ENCODE measurements around the gene TSPOAP1.

The TSPOAP1 gene

DNA sequence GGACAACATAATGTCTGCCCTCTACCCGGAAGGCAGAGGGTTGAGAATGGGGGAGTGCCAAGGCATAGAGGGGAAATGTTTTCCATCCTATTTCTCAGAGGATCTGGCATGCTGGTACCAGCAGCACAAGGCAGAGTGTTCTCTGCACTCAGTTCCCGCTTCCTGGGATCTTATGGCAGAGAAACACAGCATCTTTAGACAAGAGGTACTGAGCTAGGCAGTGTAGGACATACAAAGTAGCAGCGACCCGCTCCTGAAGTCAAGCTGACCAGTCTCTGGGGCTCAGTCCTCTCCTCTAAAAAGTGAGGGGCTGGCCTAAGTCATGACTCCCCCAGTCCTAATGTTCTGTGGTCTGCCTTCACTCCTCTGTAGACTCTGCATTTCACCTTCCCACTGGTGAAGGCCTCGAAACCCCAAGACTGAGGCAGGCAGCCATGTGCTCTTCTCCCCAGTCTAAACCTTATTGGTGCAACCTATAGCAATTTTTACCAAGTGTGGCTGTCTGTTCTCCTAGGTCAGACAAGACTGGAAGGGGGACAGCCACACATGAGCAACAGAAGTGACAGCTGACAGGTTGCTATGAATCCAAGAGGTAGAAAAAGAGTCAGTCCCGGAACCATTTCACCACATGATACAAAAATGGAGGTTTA is 11.3 kb upstream of the TSPOAP1 start:
- DNase-seq (ENCODE audit: low read depth in 3 of 3): no peak

DNA sequence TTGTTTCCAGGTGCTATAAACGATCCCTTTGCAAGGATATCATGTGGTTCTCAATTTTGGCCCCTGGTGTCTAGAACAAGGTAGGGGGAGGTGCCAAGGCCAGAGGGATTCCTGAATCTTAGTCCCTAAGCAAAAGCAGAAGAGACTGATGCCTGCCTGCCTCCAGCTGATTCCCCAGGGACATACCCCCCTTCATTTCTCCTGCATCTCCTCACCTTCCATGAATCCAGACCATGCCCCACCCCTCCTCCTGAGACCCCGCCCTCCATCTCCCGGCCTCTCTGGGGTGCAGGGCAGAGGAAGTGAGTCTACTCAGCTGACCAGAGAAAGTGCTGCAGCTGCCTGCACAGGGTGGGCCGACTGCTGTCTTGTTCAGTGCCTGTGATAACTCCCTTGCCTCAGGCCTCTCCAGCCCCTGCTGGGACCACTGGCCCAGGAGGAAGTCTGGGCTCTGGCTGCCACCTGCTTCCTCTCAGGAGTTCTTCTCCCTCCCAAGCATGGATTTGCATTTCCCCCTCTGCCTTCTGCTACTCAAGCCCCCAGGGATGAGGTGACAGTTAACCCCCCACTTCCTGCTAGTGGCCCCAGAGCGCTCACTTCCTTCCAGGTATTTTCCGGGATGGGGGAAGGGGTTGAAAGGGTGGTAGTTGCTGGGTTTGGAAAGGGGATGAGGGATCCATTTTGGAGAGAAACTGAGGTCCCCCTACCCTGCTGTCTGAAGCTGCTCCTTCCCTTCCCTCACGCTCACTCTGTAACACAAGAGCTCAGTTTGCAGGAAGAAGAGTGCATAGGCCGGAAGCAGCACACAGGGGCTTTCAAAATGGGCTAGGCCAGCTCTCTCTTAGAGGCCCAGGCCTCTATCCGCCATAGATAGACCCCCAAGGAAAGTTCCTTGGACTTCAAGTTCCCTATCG is 10.5 kb upstream of the TSPOAP1 start:
- DNase-seq (ENCODE audit: low read depth in 3 of 3): peak in 1 of 3 experiments; percentile 30

DNA sequence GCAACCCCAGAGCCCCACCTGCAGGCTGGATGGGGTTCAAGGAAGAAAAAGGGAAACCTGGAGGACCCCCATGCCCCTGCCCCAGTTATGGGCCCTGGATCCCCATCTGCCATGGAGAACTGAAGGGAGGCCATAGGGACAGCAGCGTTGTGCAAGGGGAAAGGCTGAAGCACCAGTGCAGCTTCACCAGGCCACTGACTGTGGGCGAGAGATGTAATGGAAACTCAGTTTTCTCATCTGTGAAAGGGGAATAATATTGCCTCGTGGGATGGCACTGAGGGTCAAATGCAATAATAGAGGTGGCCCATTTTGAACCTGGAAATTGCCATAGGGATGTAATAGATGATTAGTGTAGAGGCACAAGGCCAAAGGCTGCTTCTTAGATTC is 9.9 kb upstream of the TSPOAP1 start:
- DNase-seq (ENCODE audit: low read depth in 3 of 3): no peak

DNA sequence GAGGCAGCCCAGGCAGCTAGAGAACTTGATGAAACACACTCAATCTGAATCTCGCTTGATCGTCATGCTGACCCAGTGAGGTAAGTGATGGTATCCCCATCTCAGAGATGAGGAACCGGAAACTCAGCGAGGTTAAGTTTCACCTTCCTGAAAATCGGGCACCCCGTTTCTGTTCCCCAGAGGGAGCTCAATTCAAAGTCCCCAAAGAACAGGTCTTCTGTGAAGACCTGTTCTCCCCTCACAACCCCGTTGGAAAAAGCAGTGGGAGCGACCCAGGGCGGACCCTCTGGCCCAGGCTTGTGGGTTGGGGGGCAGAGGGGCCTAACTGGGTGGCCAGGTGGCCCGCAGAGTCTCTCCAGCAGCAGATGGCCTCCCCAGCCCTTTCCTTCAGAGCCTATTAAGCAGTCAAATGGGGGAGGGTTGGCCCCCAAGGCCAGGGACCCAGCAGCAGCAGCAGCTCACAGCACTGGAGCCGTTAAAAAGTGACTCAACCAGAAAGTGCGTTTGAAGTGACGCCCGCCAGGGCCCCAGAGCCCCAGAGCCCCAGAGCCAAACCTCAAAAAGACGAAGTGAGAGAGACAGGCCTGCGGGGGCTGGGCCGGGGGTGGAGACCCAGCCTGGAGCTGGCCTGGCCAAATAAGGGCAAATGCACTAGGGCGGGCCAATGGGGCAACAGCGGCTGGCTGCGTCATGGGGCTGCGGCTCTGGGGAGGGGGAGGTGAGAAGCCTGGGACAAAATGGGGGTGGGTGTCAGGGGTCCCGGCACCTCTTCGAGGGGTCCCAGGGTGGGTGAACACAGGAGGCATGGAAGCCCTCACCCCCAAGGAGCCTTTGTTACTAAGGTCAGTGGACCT is 9.2 kb upstream of the TSPOAP1 start:
- DNase-seq (ENCODE audit: low read depth in 3 of 3): peak; percentile 80 to 91 (median 91)

DNA sequence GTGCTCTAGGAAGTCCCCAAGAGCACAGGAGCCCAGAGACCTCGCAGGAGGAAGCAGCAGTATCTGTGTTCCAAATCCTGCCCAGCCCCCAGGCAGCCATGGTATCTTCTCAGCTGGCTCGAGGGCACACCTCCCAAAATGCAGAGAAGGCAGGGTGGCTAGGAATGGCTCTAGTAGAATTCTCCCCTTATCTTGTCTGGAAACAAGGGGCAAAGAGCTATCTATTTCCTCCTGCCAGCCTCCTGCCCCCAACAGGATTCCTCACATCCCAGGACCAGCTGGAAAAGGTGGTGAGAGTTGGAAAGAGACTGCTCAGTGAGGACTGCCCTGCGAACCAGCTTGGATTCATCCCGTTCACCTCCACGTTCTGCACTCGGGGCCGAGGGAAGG is 8.6 kb upstream of the TSPOAP1 start:
- DNase-seq (ENCODE audit: low read depth in 3 of 3): peak in 1 of 3 experiments; percentile 20

DNA sequence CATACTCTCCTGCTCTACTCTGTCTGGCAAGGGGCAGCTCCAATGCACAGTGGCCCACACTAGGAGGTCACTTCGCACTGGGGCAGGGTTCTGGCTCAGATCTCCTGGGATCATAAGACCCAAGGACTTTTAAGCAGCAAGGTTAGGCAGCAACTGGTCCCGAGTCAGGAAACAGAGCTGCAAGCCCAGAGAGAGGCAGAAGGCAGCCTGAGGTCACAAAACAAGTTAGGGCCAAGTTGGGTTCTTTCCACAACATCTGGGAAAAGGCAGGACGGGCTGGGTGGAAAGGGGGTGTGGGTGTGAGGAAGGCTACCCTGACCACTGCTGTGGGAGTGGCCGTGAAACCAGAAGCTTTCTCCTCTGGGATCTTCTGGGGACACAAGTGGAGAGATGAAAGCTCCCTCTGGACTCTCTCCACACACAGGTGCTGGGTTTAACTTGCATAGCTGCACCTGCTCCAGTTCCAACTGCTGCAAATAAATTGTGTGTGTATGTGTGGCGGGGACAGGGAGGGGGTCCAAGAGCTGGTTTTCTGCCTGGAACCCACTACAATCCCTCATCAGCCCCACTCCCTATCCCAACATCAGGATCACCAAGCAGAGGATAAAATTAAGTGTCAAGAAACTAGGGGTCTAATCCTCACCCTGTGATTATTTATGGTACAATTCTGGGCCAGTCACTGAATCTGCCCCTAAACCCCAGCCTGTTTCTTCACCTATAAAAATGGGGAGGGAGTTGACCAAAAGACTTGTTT is 8.0 kb upstream of the TSPOAP1 start:
- DNase-seq (ENCODE audit: low read depth in 3 of 3): no peak

DNA sequence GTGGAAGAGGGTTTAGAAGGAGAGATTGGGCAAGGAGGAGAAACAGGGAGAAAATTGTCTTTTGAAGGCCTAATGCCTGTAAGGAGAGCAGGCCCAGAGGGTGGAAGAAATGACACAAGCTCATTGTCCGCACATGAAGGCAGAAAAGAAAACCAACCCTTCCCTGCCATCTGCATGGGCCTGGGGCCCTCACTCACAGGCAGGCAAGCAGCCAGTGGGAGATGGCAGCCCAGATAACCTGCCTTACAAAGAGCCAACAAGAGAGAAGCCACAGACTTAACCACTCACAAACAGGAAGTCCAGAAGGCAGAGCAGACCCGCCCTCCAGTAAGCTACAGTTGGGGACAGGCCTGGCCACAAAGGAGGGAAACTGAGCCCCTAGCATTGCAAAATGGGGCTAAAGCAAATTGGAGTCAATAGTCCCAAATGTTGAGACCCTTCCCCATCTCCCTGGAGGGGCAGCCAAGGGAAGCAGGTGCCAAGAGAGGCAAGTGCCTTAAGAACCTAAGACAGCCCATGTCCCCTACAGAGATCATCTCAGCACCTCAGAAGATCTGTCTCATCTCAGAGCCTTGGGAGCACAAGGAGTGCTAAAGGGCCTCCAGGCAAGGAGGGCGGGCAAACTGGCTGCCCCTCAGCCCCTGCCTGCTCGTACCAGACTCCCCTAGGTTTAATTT is 7.3 kb upstream of the TSPOAP1 start:
- DNase-seq (ENCODE audit: low read depth in 3 of 3): no peak

DNA sequence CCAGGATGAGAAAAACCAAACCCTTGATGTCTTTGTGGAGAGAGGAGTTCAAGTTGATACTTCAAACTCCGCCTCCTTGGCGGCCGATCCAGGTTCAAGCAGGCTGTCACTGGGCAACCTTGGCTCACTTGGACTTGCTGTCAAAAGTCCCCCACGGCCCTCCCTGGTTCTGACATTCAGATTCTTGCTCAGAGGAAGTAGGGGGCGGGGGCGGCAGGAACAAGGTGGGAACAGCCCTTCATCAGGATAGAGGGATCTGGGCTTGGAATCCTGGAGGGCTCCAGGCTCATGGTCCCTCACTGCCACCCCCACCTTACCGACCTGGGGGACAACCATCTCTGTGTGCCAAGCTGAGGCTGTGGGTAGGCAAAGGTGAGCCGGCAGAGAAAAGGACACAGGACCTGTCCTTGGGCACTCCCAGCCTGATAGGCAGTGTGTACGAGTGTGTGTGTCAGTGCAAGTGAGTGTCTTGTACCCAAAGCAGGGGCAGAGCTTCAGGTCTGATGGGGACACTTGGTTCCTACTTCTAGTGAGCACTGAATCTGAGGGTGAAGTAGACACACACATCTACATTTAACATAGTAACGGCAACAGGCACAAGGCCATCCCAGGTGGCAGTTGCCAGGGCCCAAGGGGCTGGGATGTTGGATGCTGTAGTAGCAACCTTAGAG is 6.6 kb upstream of the TSPOAP1 start:
- DNase-seq (ENCODE audit: low read depth in 3 of 3): no peak

DNA sequence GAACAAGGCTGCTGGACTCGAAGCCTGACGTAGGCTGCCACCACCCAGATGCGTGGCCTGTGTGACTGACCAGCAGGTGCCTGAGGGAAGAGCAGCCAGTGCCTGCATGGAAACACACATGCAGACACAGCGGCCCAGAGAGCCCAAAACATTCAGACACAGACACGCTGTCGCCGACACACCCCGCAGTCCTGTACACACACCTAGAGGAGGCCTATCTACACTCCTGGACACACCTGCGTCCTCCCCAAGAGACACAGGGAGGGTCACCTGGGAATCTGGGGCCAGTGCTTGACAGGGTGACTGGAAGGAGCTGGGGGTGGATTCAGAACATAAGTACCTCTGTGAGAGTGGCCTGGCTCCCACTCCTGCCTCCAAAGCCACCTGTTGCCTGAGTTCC is 6.1 kb upstream of the TSPOAP1 start:
- DNase-seq (ENCODE audit: low read depth in 3 of 3): no peak

DNA sequence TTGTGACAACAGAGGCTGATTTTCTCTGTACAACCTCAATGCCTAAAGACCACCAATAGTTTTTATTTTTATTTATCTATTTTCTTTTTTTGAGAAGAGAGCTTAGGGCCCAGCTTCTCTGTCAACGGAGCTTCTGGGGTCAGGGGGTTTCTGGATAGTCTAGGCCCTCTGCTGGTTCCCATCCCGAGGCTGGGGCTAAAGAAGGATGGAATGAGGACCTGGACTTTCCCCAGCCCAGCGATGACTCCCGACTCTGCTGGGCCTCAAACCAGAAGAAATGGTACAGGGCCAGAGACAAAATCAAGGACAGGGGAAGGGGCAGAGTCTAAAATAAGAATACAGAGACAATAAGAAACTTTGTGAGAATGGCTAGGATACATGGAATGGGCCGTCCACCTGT is 5.7 kb upstream of the TSPOAP1 start:
- no peak for DNase-seq (ENCODE audit: low read depth in 3 of 3)

DNA sequence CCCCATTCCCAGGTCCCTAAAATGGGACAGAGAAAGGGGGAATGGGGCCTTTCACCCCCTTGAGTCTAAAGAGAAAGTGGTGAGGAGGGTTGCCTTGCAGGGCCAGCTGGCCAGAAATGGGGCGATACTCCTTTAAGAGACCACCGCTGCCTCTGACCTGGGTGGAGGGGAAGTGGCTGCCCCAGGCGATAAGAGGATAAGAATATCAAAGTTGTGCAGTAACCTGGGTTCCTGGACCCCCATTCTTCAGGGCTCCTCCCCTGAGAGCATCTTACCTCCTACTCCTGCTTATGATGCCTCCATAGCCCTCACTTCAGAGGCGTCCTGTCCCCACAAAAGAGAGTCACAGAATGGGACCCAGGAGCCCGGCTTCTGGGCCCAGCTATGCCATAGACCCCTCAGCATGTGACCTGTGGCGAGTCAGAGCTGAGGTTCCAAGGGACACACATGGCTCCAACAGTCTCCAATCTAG is 5.2 kb upstream of the TSPOAP1 start:
- no peak for DNase-seq (ENCODE audit: low read depth in 3 of 3)

DNA sequence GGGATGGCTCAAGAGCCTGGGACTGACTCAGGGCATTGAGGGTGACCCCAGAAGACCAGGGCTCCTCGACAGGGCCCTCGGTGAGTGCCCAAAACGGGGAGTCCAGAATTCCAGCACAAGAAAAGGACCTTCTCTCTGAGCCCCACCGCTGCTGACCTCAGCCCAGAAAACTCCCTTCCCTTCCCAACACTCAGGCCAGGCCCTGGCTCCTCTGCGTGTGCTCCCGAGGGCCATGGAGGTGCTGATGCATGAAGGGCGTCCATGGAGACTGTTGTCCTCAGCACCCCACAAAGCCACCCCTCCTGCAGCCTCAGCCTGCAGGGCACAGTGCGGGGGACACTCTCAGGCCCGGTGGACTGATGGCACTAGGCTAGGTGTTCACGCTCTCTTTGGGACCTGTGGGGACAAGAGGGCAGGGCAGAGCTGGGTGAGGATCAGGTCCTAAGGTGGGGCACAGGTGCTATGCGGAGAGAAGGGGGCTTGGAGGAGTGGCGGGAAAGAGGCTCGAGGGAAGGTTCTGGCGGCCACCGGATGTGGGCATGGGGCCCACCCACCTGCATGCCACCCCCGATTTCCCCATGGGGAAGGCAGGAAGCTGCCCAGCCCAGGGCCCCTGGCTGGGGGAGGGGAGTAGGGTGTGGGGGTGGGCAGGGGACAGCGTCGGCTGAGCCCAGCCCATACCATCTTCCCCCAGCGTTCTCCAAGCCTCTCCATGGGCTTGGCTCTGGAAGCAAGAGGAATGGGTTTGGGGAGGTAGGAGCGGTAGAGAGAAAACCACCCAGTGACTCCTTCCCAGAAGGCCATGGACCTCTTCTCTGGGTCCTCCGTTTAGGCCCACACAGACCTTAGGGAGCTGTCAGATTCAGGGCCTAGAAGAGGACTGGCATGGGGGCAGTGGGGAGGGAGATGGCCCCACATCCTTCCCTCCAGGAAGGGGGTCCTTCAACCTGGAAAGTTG is 4.5 kb upstream of the TSPOAP1 start:
- peak in 2 of 3 experiments; percentile 44 to 63 for DNase-seq (ENCODE audit: low read depth in 3 of 3)

DNA sequence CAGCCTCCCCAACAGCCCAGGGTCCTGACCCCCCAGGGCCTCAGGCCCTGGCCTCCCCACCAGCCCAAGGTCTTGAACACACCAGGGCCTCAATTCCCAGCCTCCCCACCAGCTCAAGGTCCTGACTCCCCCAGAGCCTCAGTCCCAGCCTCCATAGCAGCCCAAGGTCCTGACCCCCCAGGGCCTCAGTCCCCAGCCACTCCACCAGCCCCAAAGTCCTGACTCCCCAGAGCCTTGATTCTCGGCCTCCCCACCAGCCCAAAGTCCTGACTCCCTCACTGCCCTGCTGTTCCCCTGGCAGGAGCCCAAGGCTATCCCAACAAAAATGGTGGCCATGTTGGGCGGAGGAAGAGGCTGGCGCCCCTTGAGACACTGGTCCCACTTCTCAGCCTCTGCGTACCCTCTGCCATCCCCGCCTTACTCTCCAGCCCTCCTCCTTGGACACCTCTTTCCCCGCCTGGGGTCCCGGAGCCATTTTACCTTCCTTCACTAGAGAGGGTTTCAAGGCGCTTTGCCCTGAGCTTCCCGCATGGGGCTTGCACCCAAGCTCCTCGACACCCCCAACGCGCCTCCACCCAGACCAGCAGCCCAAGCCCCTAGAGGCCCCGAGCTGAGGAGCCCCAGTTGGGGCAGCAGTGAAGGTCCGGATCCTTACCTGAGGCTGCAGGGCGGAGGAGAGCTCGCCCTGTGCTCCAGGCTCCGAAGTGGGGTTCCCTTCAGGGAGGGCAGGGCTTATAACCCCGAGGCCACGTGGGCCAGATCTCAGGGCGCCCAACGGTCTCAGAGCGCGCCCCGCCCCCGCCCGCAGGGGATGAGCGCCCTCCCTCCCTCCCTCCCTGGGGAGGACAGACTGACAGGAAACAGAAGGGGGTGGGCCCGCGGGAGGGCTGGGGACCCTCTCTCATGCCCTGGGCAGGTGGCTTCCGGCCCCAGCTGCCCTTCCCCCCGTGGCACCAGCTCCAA is 3.5 kb upstream of the TSPOAP1 start:
- peak; percentile 89 to 91 (median 91) for DNase-seq (ENCODE audit: low read depth in 3 of 3)

DNA sequence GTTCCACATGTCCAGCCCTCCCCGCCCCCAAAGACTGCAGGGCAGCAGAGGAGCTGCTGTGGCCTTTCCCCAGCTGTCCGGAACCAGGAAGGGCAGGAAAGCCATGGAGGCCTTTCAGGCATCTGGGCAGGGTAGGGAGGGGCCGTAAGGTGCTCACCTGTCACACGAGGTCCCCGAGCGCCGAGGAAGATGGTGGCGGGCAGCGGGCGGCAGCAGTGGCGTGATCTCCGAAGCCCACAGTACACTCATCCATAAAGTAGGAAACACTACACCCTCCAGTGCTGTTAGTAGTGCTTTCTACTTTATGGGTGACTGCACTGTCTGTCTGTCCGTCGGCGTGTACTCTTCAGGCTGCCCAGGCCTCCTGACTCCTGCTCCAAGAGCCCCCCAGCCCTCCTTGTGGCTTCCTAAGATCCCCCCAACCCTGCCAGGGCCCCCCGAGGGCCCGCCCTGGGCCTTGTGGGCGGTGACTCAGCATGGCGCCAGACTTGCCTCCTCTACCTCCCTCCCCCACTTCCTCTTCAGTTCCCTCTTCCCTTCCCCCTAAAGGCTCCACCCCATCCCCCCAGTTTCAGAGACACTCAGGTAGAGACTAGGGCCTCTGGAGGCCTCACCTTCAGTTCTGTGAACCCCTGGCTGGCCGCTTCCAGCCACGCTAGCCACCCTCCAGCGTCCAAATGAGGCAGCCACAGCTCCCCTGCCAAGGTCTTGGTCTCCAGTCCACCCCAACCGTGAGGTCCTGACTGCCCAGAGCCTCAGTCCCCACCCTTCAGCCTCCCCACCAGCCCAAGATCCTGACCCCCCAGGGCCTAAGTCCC is 2.6 kb upstream of the TSPOAP1 start:
- peak in 2 of 3 experiments; percentile 74 to 76 for DNase-seq (ENCODE audit: low read depth in 3 of 3)

DNA sequence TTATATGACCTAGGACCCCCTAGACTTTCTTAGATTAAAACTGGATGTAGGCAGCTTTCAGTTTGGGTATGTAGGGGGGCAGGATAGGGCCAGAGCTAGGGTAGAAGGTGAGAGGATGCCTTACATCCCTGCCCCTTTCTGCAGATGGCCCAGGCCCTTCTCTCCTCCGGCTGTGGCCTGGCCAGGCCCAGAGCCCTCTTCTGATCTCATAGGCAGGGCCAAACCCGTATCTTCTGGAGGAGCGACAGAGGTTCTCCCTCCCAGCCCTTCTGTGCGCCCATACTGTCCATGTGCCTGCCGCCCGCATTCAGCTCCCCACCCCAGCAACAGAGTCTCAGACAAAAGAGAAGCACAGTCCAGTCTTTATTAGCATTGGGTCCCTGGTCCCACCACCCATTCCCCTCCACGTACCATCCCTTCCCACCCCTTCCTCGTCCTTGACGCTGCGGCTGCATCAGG is 2.0 kb upstream of the TSPOAP1 start:
- no peak for DNase-seq (ENCODE audit: low read depth in 3 of 3)

DNA sequence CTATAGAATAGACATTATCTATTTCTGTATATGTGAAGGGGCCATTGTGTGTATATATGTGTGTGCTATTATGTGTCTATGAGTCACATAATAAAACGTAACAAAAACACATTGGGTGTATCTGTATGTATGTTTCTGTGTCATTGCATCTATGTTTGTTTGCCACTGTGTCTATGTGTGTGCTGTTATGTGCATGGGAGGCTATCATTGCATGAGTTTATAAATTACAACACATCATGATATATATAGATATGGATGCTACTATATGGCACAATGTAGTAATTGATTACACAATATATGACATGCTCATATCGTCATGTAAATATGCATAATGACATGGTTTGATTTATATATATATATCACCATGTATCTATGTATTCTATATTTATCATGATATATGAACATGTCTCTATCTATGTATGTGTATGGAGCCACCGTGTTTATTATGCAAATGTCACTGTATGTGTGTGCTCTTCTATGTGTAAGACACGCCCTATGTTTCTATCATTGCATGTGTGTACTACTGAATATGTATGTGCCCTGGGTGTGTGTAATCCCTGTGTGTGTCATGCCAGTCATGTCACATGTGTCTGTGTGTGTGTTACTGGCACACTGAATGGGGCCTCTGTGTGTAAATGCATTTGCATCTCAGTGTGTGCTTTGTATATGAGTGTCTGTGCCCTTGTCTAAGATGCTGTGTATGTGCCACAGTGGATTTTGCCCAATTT is 1.4 kb upstream of the TSPOAP1 start:
- no peak for DNase-seq (ENCODE audit: low read depth in 3 of 3)
